BE2C (cell line): Measurements from ENCODE around the gene FZD7.

Experiments
- DNase-seq: peaks from one replicate; pipeline ENCODE4 v3.0.0-alpha.2; 2020
- H3K27me3 ChIP-seq: fragments of 250-450 bp; sonication (Bioruptor Pico); 2 replicates; pipeline ENCODE4 v1.5.1; 2020; ENCODE audit warnings: mild to moderate bottlenecking
- H3K36me3 ChIP-seq: fragments of 250-450 bp; sonication (Bioruptor Pico); 2 replicates; pipeline ENCODE4 v1.5.1; 2020; ENCODE audit warnings: mild to moderate bottlenecking
- H3K4me1 ChIP-seq: fragments of 250-450 bp; sonication (Bioruptor Pico); 2 replicates; pipeline ENCODE4 v1.5.1; 2020
- H3K4me3 ChIP-seq: 2 replicates; pipeline ENCODE4 v1.5.1; 2011; ENCODE audit warnings: low read depth, low read length
- H3K9me3 ChIP-seq: fragments of 250-450 bp; sonication (Bioruptor Pico); 2 replicates; pipeline ENCODE4 v1.5.1; 2020
- CTCF ChIP-seq: IDR thresholded peaks from 2 replicates; pipeline ENCODE4 v1.5.1; 2012; ENCODE audit warnings: mild to moderate bottlenecking, low read depth, low read length

The FZD7 gene

GRCh38 chr2:202079310-202079709, 45.7 kb downstream of the FZD7 start:
- DNase-seq, result no peak
- no peak overlapping the region for H3K4me3 ChIP-seq
- no peaks in the 10 kb centered on the region for H3K36me3 ChIP-seq
- no peak for TF ChIP-seq CTCF
- H3K4me1 ChIP-seq, result no peaks in the 10 kb centered on the region
- no peaks in the 10 kb centered on the region for H3K9me3 ChIP-seq
- H3K27me3 ChIP-seq, result no peaks in the 10 kb centered on the region

DNA sequence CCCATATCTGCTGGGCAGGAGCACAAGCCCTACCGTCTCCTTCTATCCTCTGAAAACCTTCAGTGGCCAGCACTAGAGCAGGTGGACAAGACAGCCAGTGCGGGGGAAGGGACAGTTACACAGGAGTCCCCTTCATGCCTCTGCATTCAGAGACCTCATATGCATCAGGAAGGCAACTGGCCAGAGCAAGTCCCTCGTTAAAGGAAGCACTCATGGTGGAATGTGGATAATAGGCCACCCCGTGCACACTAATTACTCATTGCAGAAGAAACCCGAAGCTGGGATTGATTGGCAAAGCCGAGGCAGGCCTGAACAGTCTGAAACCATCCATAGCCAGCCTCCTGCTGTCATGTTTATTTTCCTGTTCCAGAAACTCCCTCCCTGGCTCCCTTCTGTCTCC, 50.6 kb downstream of the FZD7 start:
- Histone ChIP-seq H3K27me3 (no peaks in the 10 kb centered on the region), H3K4me3 (no peak overlapping the region), H3K9me3 (no peaks in the 10 kb centered on the region), H3K36me3 (no peaks in the 10 kb centered on the region), H3K4me1 (no peaks in the 10 kb centered on the region; the same call in 1 of the 2 replicates)
- TF ChIP-seq CTCF, result no peak
- DNase-seq, result no peak
